Renal cortical epithelial cell (primary cell): Measurements from ENCODE around the gene MTPN. TPM values are rescaled to one million over a fixed set of nuclear protein-coding genes. Genes with fewer than 3 reads are reported as not detected.

Experiments
- DNase-seq: peaks from one replicate; pipeline ENCODE4 v3.0.0-alpha.2; 2011; ENCODE audit warnings: low read depth
- total RNA-seq: library from RNA; depleted of rRNA; stranded (reverse); fragments of >200 nt; gene quantifications from 2 replicates; pipeline ENCODE4 v1.2.3, GENCODE V29; 2014

MTPN gene
- total RNA-seq, 1 donor from 2014 or later = 152 TPM

- no peak for DNase-seq
These were observed 4.9 kb upstream of the MTPN start for GRCh38 chr7:135981958-135982646.

DNA sequence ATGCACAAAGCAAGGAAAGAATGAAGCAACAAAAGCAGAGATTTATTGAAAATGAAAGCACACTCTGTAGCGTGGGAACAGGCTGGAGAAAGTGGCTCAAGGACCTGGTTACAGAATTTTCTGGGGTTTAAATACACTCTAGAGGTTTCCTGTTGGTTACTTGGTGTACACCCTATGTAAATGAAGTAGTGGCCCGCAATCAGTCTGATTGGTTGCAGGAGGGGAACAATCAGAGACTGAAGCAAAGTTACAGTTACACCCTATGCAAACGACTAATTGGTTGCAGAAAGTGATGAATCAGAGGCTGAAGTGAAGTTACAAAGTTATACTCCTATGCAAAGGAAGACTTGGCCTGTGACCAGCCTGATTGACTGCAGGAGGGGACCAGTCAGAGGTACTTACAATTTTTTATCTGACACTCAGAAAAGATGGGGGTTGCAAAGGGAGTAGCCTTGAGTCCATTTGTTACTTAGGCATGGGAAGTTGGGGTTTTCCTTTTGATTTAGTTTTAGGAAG, 3.6 kb upstream of the MTPN start:
- peak; percentile 70 for DNase-seq

DNA sequence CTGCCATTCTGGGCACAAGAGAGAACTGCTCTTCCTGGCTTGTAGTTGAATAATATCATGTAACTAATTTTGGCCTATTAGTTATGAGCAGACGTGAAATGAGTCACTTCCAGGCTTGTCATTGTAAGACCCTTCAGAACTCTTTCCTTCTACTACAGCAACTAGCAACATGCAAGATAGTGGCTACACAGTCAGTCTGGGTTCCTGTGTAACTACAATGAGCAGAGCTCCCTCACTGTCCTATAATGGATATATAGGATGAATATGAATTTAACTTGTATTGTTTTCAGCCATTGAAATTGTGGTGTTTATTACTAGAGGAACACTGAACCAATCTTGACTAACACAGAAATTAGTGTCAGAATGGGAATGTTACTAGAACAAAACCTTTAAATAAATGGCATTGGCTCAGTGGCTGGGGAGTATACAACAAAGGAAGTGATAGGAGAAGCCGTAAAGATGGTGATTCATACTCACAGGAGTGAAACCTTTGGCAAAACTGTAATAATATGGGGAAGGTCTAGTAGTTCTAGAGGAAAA, 2.9 kb upstream of the MTPN start:
- peak; percentile 53 for DNase-seq

GRCh38 chr7:135979471-135980011, 2.4 kb upstream of the MTPN start:
- no peak for DNase-seq

GRCh38 chr7:135978624-135979023, 1.5 kb upstream of the MTPN start:
- no peak for DNase-seq

GRCh38 chr7:135977742-135978066, 545 bp upstream of the MTPN start:
- DNase-seq = no peak

GRCh38 chr7:135976312-135977006, 700 bp downstream of the MTPN start:
- DNase-seq = no peak

DNA sequence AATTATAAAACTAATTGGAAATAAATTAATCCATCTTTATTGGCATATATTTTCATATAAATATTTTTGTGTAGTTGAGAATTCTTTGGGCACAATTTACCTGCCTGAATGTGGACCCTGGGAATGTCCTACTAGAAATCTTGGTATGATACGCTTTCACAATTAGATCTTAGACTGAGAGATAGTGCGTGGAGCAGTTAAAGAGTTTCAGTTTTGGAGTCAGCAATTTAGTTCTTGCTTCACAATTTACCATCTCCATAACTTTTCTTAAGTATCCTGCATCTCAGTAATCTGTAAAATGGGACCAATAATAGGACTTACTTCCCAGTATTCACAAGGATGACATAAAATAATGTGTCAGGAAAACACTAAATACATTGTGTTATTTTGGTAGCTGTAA, 2.0 kb downstream of the MTPN start:
- DNase-seq = no peak

DNA sequence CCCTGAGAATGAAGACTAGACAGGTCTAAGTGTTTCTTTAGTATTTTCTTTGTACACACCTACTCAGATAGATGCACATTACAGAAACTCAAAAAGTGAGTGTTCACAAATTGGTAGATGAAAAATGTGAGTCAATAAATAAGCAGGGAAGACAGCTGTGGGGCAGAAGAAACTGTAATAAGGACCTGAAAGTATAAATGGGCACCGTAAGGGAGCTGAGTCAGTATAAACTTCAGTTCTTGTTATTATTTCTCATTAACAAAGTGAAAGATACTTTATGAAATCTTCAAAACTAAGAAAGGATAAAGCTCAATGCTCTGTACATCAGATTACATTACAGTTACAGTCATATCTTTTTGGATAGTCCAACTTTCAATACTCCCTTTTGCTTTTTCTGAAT, 2.5 kb downstream of the MTPN start:
- no peak for DNase-seq

- DNase-seq = no peak
These were observed 5.8 kb downstream of the MTPN start for GRCh38 chr7:135971366-135971725.

- DNase-seq = no peak
These were observed 6.3 kb downstream of the MTPN start for GRCh38 chr7:135970682-135971365.

- no peak for DNase-seq
These were observed 7.1 kb downstream of the MTPN start for GRCh38 chr7:135970045-135970444.

DNA sequence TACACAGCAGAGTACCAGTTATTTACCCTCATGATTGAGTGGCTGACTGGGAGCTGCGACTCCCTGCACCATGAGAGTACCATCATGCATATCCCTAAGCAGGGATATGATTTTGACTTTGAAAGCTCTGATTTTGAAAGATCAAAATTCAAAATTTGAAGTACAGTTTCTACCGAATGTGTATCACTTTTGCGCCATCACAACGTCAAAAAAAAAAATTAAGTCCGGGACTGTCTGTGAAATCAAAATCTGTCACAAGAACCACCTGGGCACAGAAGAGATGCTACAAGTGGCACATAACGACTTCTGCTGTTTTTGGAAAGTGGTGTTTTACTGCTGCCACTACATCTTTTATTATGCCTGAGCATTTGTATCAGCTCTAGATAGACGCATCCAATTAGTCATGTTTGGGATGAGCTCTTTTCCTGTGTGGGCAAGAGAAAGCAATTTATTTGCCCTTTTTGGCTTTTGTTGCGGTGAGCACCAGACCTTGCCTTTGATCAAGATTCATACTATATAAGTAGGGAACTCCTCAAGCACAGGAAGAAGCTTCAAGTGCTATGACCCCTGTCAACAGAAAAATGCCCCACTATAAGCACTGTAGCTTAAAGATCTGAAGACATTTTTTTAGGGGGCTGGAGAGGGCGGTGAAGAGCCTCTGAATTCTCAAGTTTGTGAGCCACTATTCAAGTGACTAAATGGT, 10.7 kb downstream of the MTPN start:
- DNase-seq = no peak

- DNase-seq = no peak
These were observed 11.6 kb downstream of the MTPN start for GRCh38 chr7:135965602-135966001.

- no peak for DNase-seq
These were observed 12.4 kb downstream of the MTPN start for GRCh38 chr7:135964791-135965190.

DNA sequence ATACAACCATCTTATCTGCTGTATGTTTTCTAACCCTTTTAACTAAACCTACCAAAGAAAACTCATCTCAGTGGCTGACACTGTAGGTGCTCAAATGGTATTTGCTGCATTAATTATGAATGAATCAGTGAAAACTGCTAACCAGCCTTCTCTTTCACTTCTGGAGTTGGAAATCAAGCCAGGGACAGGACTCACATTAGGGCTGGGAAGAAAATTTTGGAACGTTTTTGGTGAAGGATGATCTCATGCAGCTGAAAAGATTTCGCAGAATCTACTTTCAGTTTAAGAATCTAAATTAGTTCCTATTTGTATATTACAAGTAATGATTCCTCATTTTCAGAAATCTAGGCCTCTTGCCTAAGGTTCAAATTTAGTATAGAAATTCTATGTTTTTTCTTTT, 12.9 kb downstream of the MTPN start:
- no peak for DNase-seq

DNA sequence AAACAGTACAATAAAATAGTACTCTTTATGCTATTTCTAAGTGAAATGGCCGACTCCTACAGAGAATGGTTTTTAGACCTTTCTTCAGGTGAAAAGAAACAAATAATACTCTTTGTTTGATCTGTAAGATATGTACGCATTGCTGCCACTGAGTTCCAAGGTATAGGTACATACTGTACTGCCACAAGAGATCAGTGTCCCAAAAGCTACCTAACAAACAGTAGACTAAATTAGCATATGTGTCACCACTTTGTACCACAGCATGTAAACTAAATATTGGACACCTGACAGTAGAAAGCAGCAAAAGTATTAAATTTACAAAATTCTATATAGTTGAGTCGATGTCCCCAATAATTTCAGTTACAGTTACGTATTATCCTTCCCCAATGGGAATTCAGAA, 14.4 kb downstream of the MTPN start:
- no peak for DNase-seq

DNA sequence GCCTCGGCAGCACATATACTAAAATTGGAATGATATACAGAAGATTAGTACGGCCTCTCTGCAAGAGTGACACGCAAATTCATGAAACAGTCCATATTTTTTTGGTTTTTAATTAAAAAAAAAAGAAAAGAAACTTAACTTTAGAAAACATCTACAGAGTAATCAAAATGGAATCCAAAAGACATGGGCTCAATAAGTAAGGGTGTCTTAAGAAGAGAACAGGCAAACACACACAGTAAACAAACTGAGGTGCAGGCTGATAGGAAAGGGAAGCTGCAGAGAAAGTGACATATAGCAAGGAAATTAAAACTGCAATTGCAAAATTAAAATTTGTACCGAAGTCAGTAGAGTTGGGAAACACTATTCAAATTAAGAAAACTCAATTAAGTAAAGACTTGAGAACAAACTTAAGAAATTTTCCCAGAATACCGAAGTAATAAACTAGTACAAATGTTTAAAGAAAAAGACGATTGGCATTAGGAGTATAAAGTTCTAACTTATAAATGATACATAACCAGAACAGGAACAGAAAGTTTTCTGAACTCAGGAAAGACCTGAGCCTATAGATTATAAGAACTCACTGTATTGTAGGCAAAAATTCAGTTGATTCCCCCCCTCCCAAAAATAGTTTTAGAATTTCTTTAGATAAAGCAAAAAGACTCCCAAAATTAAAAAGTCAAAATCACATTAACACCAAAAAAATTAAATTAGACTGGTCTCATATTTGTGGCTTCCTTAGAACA, 16.3 kb downstream of the MTPN start:
- DNase-seq = no peak

- no peak for DNase-seq
These were observed 17.4 kb downstream of the MTPN start for GRCh38 chr7:135959646-135960363.

DNA sequence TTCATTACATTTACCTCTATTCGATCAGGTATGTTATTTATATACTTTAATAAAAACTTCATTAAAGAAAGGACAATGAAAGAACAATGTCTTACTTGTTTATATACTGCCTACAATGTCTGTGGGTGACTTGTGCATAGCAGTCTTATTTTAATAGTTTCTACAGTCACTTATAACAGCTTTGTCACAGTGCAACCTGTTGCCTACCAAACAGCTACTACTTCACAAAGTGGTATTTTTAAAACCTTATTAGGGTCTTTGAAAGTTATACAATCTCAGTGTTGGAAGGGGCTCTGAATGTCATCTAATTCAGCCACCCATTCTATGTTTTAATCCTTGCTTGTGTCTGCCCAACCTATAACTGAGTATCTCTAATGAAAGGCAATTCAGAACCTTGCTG, 19.0 kb downstream of the MTPN start:
- DNase-seq = no peak

DNA sequence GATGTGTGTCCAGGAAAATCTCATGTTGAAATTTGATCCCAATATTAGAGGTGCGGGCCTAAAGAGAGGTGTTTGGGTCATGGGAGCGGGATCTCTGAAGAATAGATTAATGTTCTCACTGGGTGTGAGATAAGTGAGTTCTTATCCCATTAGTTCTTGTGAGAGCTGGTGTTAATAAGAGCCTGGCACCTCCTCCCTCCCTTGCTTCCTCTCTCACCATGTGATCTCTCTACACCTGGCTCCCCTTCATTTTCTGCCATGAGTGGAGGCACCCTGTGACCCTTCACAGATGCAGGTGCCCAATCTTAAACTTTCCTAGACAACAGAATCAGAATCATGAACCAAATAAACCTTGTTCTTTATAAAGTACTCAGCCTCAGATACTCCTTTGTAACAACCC, 19.5 kb downstream of the MTPN start:
- no peak for DNase-seq
